HG03159 (cell line): Measurements from ENCODE around the gene RALGPS1.

Experiments used
- ATAC-seq: cut with Tn5 transposase; IDR thresholded peaks from one replicate; pipeline ENCODE4 v1.9.1; 2021; ENCODE audit warnings: mild to moderate bottlenecking, moderate library complexity; ENCODE audit not compliant: unreplicated experiment

RALGPS1 gene

DNA sequence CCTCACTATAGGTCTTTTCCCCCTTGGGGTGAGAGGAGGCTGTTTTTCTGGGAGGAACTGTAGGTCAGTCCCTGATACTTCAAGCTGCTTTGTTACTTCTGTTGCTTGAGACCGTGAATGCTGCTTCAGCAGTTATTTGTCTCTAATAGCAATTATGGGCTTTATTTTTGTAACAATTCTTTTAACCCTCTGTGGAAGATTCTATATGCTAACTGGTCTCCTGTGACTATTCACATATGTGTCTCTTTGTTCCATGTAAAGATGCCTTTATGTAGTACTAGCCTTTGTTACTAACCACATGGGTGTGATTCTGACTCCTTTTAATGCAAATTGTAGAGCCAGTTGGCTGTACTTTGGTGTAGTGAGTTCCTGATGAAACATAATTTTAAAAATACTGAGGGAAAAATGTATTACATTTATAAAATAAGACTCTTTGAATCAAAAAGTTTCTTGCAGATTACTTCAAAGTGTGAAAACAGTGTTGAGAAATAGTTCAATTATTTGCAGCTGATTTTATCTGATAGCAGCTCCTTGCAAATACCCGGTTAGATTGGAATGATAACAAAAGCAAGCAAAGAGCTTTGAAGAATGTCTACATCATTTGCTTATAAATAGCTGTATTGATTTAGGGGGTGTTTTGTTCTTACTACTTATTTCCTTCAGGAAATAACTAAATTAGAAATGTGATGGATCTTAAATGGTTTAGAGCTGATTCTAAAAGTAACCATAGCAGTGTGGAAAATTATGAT, 161.2 kb downstream of the RALGPS1 start:
- no peak for ATAC-seq

DNA sequence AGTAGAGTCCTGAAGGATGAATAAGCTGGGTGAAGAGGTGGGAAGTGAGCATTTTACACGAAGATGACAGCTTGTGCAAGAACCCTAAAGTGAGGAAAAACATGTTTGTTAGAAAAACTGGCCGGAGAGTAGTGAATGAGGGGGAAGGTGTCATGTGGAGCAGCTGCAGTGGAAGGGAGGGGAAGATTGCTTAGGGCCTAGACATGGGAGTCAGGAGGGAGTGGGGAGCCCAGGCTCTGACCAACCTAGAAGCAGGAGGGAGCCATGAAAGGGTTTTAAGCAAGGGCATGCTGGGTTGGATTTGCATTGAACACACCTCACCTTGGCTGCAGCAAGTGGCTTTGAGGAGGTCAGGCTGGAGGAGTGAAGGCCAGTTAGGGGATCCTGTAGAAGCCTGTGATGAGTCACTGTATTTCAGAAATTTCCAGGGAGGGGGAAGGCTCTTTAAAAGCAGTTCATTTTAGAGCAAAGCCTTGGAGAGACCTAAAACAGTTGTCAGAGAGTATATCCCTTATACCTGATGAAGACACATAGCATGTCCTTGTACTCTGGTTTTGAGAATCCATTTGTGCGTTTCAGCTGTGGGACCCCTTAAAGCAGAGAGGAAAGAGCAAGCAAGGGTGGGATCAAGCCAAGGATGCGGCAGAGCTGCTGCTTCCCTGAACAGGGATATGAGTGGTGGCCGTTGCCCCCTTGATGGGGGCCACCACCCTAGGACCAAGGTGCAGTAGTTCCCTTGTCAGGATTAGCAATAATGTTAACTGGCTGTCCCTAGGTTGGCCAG, 162.5 kb downstream of the RALGPS1 start:
- no peak for ATAC-seq

DNA sequence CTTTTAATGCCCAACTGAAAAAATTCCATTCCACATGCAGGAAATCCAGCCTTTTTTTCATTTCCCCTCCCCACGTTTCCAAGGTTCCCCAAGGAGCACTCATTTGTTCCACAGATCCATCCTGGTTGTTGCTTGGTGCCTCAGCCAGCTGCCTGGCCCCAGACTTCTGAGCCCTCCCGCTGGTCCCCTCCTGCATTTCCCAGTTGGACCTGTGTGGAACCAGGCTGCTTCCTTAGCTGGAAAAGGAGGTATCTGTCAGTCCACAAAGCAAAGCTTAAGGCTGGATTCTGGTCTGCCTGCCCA, 163.0 kb downstream of the RALGPS1 start:
- ATAC-seq = no peak

DNA sequence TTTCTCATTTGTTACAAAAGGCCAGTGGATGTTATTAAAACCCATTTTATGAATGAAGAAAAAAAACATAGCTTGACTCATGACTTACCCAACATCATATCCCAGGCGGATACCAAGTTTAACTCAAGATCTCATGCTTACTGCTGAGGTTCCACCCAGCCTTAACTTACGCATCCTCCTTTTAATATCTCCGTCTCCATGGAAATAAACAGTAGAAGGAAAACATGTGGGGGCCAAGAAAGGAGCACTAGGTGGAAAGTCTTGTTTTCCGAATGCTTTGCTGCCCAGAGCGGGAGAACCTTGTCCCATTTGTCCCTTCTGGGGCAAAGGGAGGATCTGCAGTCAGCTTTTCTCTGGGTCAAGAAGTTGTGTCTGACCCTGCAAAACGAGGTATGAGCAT, 163.8 kb downstream of the RALGPS1 start:
- no peak for ATAC-seq

DNA sequence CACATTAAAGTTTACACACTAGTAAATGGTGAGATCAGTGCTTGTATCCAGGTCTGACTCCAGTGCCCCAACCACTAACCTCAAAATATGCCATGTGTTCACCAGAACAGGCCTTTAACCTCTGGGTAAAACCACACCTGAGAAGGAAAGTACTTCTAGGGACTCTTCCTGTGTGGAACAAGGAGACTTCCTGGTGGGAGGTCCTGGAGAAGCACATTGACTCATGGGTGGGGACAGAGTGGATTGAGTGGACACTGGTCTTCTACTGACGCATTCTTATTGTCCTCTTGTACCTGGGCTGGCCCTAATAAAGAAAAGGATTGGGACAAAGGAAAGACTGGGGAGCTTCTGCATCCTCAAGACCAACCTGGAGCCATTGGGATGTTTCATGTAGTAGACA, 164.4 kb downstream of the RALGPS1 start:
- no peak for ATAC-seq

DNA sequence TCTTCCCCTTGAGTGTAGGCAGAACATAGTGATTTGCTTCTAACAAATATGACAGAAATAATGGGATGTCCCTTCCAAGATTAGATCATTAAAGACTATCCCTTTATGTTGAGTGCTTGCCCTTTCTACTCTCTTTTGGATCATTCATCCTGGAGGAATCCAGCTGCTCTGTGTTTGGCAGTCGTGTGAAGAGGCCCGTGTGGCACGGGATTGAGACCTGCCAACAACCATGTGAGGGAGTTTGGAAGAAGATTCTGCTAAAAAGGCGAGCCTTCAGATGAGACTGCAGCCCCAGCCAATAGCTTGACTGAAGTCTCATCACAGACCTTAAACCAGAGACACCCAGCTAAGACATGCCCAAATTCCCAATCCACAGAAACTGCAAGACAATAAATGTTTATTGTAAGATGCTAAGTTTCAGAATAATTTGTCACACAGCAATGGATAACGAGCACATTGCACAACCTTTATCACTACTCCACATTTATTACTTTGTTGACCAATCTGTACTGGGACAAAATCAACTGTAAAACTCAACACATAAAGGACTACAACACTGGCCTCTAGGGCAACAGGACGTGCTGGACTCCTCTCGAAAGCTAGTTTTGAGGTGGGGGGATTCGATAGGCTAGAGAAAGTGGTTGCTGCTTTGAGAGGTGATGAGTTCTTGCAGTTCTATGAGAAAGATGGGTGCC, 165.0 kb downstream of the RALGPS1 start:
- no peak for ATAC-seq

DNA sequence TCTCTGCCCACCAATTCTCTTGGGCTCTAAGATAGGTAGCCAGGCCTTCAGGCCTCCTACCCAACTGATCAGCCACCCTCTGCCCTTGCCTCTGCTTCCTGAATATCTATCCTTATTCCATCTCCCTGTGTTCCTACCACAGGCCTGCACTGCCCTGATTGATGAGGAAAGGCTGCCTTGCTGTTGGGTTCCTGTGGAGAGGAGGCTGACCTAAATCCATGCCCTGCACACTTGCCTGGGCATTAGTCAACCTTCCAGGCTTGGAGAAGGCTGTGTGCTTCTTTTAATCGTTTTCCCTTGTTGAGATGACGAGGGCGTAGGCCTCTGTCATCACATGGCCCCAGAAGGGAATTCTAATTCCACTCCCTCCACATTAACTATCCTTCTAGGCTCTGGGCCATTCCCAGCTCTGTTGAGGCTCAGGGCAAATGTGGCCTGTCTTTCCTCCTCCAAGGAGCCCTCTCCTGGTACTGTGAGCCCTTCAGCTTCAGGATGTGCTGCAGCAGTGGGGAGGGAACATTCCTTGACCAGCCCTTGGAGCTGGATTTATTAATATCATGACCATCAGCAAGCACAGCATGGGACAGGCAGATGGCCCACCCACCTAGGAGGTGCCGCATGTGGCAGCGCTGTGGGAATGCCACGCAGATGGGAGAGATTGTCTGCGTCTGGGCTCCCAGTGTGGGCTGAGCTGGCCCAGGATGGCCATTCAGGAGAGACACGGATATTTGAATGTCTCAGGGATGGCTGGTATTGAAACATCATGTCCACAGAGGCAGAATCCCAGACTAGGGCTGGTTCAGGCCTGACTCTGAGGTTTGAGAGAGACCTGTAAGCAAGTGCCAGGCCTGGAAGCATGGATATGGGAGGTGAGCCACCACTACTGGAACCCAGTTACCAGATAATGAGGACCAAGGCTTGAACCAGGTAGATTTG, 166.9 kb downstream of the RALGPS1 start:
- no peak for ATAC-seq

DNA sequence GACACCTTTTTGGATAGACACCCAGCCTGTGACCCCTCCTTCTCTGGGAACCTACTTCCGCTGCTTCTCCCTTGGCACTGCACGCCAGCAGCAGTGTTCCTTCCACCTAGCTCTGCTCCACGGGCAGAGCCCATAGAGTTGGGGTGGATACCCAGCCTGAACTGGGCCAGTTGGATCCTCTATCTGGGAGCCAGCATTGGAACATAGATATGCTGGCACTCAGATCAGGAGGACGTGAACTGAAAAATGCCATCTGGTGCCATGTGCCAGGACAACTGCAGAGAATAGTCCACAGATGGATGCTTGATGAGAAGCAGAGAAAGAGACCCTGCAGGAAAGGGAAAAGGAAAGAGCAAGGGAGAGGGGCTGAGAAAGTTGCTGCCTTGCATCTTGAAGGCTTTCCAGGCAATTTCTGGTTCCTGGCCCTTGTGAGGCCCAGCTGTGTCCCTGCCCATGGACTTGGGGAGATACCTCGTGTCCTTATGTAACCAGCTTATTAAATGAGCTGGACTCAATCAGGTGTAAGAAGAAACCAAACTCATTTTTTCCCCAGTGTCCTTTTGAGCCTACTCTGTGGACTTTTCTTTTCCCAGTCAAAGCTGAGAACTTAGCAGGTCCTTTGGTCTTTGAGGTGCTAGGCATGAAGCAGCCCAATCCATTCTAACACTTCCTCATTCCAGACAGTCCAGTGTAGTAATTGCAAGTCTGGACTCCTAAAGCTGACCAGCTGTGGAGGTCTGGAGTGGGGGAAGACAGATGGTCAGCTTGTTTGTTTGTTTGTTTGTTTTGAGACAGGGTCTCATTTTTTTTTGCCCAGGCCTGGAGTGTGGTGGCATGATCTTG, 168.8 kb downstream of the RALGPS1 start:
- ATAC-seq = no peak

DNA sequence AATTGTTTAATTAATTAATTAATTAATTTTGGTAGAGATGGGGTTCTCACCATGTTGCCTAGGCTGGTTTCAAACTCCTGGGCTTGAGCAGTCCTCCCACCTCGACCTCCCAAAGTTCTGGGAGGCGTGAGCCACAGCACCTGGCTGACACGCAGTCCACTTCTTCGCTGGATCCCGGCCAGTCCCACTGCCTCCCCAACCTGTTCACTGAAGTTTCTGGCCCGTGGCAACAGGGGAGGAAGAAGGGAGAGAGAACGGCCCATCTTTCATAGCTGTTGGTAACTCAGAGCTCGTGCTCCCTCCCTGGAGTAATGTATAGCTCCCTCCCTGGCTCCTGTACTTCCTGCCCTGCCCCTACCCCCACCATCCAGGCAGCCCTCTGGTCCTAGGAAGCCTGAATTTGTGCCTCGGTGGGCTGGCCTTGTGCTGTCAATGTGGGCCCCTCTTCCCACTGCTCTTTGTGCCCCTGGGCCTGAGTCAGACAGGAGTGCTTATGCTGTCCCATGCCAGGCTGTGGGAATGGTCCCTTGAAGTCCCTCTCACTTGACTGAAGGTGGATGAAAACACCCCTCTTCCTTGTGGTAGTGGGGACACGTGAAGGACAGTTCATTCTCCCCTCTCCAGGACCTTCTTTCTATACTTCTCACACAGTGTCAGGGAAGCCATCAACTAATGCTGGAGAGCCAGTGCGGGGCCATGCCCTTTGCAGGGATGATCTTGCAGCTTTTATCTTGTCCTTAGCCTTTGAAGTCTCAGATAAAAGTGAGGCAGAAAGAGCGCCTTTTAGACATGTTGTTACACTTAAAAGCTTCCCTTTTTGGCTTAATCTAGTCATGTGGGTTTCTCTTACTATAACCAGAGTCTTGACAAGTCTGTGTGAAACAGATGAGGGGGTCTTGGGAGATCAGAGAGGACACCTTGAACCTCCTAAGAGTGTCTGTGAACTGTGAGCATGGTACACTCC, 169.8 kb downstream of the RALGPS1 start:
- ATAC-seq = no peak

DNA sequence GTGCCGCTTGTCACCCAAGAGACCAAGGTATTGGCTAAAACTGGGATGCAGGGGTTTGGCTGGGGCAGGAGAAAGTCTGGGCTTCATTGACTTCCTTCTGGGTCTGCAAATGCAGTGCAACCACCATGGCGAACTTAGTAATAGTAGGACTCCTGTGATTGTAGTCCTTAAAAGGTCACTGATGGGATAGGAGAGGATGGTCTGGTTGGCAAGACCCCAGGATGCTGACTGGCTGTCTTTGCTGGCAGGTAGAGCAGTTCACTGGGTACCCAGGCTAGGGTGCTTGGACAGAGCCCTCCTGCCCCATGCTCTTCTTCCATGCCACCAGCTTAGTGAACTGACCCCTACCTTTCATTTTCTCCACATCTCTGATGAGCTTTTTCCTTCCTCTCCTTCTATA, 170.6 kb downstream of the RALGPS1 start:
- no peak for ATAC-seq

DNA sequence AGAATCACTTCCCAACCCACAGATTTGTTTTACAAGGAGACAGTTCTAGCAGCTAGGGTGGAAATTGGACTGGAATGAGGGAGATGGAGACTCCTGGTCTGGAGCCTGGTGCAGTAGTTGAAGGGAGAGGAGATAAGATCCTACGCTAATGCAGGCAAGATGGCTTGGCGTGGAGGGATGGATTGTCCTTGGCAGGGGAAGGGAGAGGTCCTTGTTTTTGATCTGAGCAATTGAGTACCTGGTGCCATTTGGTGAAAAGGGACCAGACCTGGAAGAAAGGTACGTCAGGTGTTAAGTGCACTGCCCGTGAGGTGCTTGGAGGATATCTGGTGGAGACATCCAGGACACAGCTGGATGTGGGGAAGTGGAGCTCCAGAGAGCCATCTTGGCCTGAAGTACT, 172.2 kb downstream of the RALGPS1 start:
- ATAC-seq = no peak

DNA sequence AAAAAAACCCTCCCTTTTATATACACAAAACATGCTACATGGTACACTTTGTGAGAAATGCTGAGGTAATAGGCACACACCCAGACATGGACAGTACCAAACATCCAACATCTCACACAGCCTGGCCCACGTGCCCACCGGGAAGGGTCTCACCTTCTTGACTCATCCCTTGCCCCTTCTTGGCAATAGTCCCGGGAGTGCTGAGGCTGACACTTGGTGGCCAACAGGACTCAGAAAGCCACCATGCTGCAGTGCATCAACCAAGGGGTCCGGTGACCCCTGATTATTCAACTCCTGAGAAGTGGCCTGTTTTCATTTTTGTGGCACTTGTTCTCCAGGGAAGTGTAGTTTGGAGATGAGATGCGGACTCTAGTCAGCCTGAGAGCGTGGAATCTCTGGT, 172.8 kb downstream of the RALGPS1 start:
- no peak for ATAC-seq

DNA sequence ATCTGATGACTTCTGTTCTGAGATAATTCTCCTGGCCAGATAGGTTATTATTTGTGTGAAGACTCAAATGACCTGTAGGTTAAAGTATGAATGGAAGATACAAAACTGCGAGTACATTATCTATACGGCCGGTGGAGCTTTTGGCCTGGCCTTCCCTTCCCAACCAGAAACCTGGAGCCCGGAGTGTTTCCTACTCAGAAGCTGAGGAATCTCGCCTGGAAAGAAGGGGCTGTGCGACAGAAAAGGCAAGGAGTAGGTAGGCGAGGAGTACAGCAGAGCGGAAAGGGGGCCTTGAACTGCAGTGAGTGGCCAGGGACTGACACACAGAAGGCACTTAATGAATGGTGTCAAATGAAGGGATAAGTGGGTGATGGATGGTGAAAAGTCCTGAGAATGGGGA, 173.3 kb downstream of the RALGPS1 start:
- ATAC-seq = no peak

DNA sequence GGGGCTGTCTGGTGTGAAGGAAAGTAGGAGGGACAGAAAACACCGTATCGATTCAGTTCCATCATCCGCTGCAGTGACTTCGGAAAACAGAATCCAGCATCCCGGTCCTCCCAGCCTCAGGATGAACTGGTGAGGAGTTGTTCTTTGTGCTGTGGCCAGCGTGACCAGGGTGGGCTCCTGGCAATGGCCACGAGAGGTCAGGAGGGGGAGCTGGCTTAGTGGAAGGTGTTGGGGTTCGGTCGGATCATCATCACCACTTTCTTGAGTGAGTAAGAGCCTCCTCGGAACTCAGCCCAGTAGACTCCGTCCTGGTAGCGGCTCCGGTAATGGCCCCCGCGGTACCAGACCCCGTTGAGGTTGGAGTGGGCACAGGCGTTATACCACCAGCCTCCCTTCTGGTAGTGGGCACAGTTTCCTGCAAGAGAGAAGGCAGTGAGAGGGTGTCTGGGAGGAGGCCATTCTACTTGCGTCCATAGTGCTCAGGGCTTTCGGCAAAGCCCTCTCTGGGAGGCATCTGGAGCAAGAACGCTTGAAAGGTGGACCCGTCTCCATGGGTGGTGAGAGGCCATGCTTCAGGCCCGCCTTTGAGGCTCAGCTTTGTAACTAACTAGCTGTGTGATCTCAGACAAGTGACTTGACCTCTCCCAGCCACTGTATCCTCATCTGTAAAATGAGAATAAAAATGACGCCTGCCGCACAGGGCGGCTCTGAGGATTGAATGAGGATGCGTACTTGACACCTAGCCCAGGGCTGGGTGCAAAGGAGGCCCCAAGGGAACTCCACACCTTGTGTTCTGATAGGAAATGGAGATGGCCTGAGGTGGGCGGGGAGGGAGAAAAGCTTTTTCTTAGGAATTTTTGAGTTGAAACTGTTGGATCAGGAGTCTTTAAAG, 174.4 kb downstream of the RALGPS1 start:
- no peak for ATAC-seq

DNA sequence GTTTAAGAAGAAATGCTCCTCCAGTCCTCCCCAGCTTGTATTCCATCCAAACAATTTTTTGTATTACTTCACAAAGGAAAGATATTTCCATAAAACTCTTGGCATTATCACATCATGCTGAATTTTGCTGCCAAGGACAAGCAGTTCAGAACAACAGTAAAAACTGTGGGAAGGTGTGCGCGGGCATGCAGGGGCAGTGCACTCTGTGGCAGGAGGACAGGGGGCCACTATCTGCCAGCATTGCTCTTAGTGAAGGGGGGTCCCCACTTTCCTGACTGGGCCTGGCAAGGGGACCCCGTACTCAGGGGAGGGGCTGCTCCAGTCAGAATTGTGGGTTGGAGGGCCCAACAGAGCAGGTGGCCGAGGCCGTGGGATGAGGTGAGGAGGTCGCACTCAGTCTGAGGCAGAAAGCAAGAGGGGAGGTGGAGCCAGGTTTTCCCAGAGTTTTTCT, 175.1 kb downstream of the RALGPS1 start:
- ATAC-seq = no peak

DNA sequence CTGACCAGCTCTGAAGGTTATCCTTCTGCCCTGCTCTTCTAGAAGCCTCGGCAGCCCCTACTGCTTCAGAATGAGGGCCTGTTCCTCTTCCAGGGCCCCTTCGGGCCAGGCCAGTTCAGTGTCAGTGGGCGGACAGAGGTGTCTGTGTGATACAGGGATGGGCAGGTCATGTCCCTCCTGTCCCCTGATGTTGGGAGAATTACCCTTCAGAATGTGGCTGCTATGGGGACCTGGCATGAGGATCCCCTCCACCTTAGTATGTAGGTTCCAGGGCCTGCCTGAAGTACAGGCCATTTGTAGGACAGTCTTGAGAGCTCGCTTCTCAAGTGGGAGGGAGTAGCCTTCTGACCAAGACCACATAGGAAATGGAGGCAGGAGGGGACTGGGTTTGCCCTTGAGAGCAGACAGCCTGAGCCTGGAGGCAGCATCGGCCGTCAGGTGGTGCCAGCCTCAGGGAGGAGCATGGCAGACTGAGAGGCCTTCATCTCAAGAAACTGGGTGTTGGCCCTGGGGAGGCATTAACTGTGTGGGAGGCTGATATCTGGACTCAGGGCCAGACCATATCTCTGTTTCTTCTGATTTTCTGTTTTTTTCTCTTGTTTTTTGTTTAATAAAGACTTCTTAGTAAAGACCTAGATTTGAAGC, 175.9 kb downstream of the RALGPS1 start:
- no peak for ATAC-seq

DNA sequence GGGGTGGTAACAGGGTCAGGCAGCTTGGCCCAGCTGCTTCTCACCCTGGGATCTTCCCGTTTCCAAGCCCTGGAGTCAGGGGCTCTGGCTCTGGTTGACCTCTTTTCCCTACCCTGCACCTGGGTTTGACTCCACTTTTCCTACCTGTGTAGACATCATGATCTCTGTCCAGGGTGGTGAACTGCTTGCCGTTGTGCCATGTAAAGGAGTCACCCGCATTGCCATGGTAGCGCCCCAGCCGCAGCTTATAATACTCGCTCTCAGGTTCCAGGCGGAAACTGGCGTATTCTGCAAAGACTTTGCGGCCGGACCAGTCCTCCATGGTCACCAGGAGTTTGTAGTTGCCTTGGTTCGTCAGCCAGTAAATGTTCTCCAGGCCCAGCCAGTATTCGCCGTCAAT, 176.9 kb downstream of the RALGPS1 start:
- no peak for ATAC-seq
